ENCODE measurements around the gene POLR3GL.

DNA sequence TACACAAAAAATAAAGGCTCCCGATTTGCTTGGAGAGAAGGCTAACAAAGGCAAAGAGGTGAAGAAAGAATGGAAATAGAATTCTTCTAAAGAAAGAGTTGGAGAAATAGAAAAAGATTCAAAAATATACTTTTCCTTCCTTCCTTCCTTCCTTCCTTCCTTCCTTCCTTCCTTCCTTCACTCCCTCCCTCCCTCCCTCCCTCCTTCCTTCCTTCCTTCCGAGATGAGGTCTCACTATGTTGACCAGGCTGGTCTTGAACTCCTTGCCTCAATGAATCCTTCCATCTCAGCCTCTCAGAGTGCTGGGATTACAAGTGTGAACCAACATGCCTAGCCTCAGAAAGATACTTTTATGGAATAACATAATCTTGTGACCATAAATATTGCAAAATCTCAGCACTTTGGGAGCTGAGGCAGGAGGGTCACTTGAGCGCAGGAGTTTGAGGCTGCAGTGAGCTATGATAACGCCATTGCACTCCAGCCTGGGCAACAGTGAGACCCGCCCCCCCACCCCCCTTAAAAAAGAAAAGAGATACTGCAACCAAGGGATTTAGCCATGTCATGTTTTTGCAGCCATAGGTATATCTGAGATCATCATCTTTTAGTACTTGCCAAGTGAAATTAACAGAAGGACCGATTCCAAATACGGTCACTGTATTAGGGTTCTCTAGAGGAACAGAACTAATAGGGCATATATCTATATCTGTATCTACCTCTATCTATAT is 58.1 kb downstream of the POLR3GL start:
- TF ChIP-seq, protein P1, sequence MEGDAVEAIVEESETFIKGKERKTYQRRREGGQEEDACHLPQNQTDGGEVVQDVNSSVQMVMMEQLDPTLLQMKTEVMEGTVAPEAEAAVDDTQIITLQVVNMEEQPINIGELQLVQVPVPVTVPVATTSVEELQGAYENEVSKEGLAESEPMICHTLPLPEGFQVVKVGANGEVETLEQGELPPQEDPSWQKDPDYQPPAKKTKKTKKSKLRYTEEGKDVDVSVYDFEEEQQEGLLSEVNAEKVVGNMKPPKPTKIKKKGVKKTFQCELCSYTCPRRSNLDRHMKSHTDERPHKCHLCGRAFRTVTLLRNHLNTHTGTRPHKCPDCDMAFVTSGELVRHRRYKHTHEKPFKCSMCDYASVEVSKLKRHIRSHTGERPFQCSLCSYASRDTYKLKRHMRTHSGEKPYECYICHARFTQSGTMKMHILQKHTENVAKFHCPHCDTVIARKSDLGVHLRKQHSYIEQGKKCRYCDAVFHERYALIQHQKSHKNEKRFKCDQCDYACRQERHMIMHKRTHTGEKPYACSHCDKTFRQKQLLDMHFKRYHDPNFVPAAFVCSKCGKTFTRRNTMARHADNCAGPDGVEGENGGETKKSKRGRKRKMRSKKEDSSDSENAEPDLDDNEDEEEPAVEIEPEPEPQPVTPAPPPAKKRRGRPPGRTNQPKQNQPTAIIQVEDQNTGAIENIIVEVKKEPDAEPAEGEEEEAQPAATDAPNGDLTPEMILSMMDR (conservative IDR thresholded peaks at IDR 0.05; ENCODE audit: low read depth in 2 of 2), result no peak
- TF ChIP-seq POLR2AphosphoS5 (IDR thresholded peaks at IDR 0.05; ENCODE audit: low read depth) (no peak), EZH2 (IDR thresholded peaks at IDR 0.05; ENCODE audit: low read depth, unreplicated experiment) (no peak), ZNF331 (CRISPR knock-in tag; IDR thresholded peaks at IDR 0.05; ENCODE audit: low read depth) (no peak), CREB1 (CRISPR knock-in tag; IDR thresholded peaks at IDR 0.05; ENCODE audit: low read depth) (no peak), JUNB (IDR thresholded peaks at IDR 0.05; ENCODE audit: unreplicated experiment) (no peak)
